ENCODE results near the gene ATP9A. TPM values are rescaled to one million over a fixed set of nuclear protein-coding genes. Genes with fewer than 3 reads are reported as not detected.

The ATP9A gene
- total and polyA plus RNA-seq, 2 of the 4 experiments (the other 2 are of a cell fraction): 10.6 to 22.4 TPM

- Histone ChIP-seq H4K8ac (ENCODE audit: low read depth in 2 of 2, low read length in 2 of 2) (no peak overlapping the region), H3K56ac (ENCODE audit: extremely low read depth, insufficient read depth, low read length) (no peak overlapping the region), H3K4me2 (ENCODE audit: low read depth, low read length) (peak overlapping the region; percentile 45), H3K14ac (replicated peaks; ENCODE audit: low read depth, low read length) (no peak overlapping the region), H3K79me1 (ENCODE audit: low read depth in 1 of 2, low read length in 2 of 2) (no peaks in the 10 kb centered on the region), H4K20me1 (ENCODE audit: insufficient read depth, low read length) (no peaks in the 10 kb centered on the region), H3K36me3 (ENCODE audit: control insufficient read depth, insufficient read depth, low read length) (no peaks in the 10 kb centered on the region), H3K27ac (ENCODE audit: insufficient read depth, low read length) (no peak overlapping the region), H3K9me1 (ENCODE audit: insufficient read depth, low read length) (no peaks in the 10 kb centered on the region), H3K23ac (ENCODE audit: low read depth, low read length) (no peak overlapping the region), H3K27me3 (ENCODE audit: control insufficient read depth, insufficient read depth, low read length) (0 out of 2 replicates have a peak, but pooled peaks cover 2% of the 10 kb centered on the region), H4K5ac (ENCODE audit: low read depth, low read length) (no peak overlapping the region), H2BK5ac (ENCODE audit: low read depth, low read length, poor library complexity, severe bottlenecking) (no peak overlapping the region), H3K9me3 (ENCODE audit: control insufficient read depth, insufficient read depth, low read length) (no peaks in the 10 kb centered on the region), H2BK20ac (ENCODE audit: low read depth, low read length) (no peak overlapping the region), H2AK5ac (ENCODE audit: low read depth, low read length) (no peak overlapping the region), H2BK15ac (ENCODE audit: low read depth, low read length) (no peak overlapping the region), H2BK120ac (ENCODE audit: low read depth, low read length) (no peak overlapping the region), H3K9ac (ENCODE audit: low read depth, low read length) (no peak overlapping the region), H3K4ac (ENCODE audit: low read depth, low read length) (no peak overlapping the region), H2AK9ac (replicated peaks; ENCODE audit: low read depth, low read length, poor library complexity) (no peak overlapping the region), H3K4me1 (ENCODE audit: control insufficient read depth, insufficient read depth, low read length) (0 out of 2 replicates have a peak, but pooled peaks cover 2% of the 10 kb centered on the region), H2AFZ (replicated peaks; ENCODE audit: low read length, poor library complexity) (no peak overlapping the region), H4K91ac (ENCODE audit: insufficient read depth, low read depth, low read length) (no peak overlapping the region), H3K4me3 (ENCODE audit: insufficient read depth, low read depth, low read length) (no peak overlapping the region), H3K18ac (ENCODE audit: low read depth, low read length) (no peak overlapping the region)
- in situ Hi-C loops (cut with MboI; ENCODE audit: low sequenced_read_pairs): no loop called here
- DNase-seq (peak; percentile 81), ATAC-seq (ENCODE audit: low read depth) (peak; percentile 60; the same call in 1 of the 2 replicates)
- dilution Hi-C loops (cut with HindIII; ENCODE audit: low sequenced_read_pairs, unreplicated experiment): no loop called here
- no TSS peak for BruUV-seq (replicated peaks)
- CTCF ChIA-PET: no interaction called here
- WGBS, 2 experiments (ENCODE audit: extremely low coverage in 2 of 2, insufficient read length in 1 of 2): 20% methylated on average over 1 of the region's 3 CpGs; no CpG with 5 or more reads in 1 of the 2 experiments
- TF ChIP-seq ELK1 (IDR thresholded peaks at IDR 0.05; ENCODE audit: borderline replicate concordance, low read depth, low read length): no peak
- peak; percentile 44; the same call in 1 of the 2 replicates for TF ChIP-seq FOS (IDR thresholded peaks at IDR 0.05; ENCODE audit: low read depth, low read length)
- peak; percentile 98 for TF ChIP-seq CEBPB (IDR thresholded peaks at IDR 0.05; ENCODE audit: low read depth, low read length)
- intact Hi-C loops (cut with micrococcal nuclease): no loop called here
- POLR2A ChIA-PET (ENCODE audit: unreplicated experiment): no interaction called here
Observed at GRCh38 chr20:51811042-51811355, 42.8 kb upstream of the ATP9A start.
